Heart left ventricle (tissue), 13 donors: ENCODE data around the gene OR6M1.

Experiments
- CTCF ChIP-seq, 12 donors: fragments of 200-600 bp; sonication (generic) in 4 of 12; IDR thresholded peaks; one replicate each; pipeline versions ENCODE4 v1.5.0 to v1.8.0; 2018 to 2022; ENCODE audit warnings: antibody characterized with exemption in 12 of 12, mild to moderate bottlenecking in 5 of 12
- POLR2A ChIP-seq, 2 donors: fragments of 450-650 bp; IDR thresholded peaks; one replicate each; pipeline ENCODE4 v1.6.1; 2017; ENCODE audit warnings: antibody characterized with exemption in 2 of 2, mild to moderate bottlenecking in 2 of 2, moderate library complexity in 2 of 2
- donor health status: ischemic (EF 13 %, LVEDD 7.1; RV severe dilation, severe dysfunction).
- donor health status: DM: no; HTN: yes; CAD: no.
- donor health status: DM: no; HTN: no; CAD: no.
- donor health status: ischemic (EF 25% LVEDD 6.9; RV normal size, moderate dysfunction).
- donor health status: ischemic (EF 25% LVEDD 5.7; RV mildly dilated, moderate dysfunction).
- donor health status: ischemic (EF 35%, LVEDD 5.7; RV mildly dilated, moderate dysfunction).
- donor health status: nonischemic (EF 11% LVEDD 7.7; RV severe dilation, severe dysfunction).
- donor health status: DM: yes; HTN: yes; CAD: no.
- donor health status: PGD.
- donor health status: ischemic (EF 29% LVEDD 5.4; RV normal size, mild dysfunction).
- donor health status: nonischemic (EF 23%, LVEDD 6.1; RV moderate dilation, normal function).

- TF ChIP-seq CTCF (IDR thresholded peaks at IDR 0.05) = no peak
- no peak for TF ChIP-seq POLR2A (IDR thresholded peaks at IDR 0.05)
Measured at GRCh38 chr11:123822032-123822431, 15.9 kb upstream of the OR6M1 start.
